Activated T-cell treated with anti-CD3 and anti-CD28 coated beads, Interleukin-2, amount 50 U/mL, for 24 hours (primary cell): ENCODE measurements around the gene ZNF771.

Experiments
- DNase-seq: peaks from one replicate; pipeline ENCODE4 v3.0.0-alpha.2; 2020
- H3K27ac Mint-ChIP-seq: 2 replicates; pipeline ENCODE4 v1.8.0; 2020; ENCODE audit warnings: mild to moderate bottlenecking, mixed read lengths
- H3K27me3 Mint-ChIP-seq: 2 replicates; pipeline ENCODE4 v1.8.0; 2020; ENCODE audit warnings: mixed read lengths
- H3K36me3 Mint-ChIP-seq: 2 replicates; pipeline ENCODE4 v1.8.0; 2020; ENCODE audit warnings: low read depth, mixed read lengths
- H3K4me1 Mint-ChIP-seq: 2 replicates; pipeline ENCODE4 v1.8.0; 2020; ENCODE audit warnings: low read depth, mixed read lengths
- H3K4me3 Mint-ChIP-seq: 2 replicates; pipeline ENCODE4 v1.8.0; 2020; ENCODE audit warnings: mild to moderate bottlenecking, moderate library complexity, mixed read lengths
- H3K9me3 Mint-ChIP-seq: 2 replicates; pipeline ENCODE4 v1.8.0; 2020; ENCODE audit warnings: mixed read lengths

Gene ZNF771

DNA sequence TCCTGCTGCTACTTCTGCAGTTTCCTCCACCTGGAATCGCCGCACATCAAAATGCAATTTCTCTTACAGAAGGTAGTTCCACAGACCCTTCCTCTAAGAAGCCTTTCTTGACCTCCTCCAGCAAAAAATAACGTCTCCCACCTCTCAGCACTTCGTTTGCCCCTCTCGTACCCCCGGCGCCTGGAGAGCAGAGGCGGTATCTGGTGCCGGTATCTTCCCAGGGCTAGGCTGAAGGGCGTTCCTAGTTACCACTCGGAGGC lies 21.9 kb downstream of the ZNF771 start:
- peaks cover 35% of the 10 kb centered on the region for H3K4me1 Mint-ChIP-seq
- no peak overlapping the region for H3K27ac Mint-ChIP-seq
- H3K27me3 Mint-ChIP-seq = no peaks in the 10 kb centered on the region
- H3K36me3 Mint-ChIP-seq = peaks cover 22% of the 10 kb centered on the region
- DNase-seq = no peak
- no peaks in the 10 kb centered on the region for H3K9me3 Mint-ChIP-seq
- no peak overlapping the region for H3K4me3 Mint-ChIP-seq

DNA sequence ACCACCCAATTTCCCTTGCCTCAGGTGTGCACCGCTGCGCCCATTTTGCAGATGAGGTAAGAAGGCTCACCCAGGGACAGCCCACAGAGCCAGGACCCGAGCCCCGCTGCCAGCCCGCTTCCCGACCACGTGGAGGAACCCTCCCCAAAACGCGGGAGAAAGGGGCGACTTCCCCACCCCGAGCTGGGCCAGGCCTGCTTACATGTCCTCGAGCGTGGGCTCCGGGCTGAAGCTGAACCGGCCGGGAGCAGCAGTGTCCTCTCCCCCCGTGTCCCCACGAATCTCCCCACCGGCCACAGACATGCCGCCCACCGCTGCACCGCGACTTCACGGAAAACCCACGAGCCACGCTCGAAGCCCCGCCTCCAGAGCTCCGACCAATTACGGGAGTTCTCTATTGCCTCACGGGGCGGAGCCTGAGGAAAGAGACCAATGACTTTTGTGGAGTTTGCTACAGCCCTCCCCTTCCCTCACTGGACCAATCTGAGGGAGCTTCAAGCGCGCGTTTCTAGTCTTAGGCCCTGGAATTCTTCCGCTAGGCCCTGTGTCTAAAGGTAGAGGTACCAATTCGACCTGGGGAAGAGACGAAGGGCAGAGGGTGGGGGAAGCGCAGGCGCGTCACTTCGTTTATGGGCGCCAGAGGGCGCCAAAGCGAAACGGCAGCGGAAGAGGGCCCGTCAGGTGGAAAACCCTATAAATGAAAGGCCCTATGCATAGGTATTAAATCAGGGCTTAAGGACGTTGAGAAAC lies 22.4 kb downstream of the ZNF771 start, which contains the start of gene DCTPP1:
Gene DCTPP1, minus strand, starts transcription at position 353 of the 750 bp plus-strand sequence. Its CDS starts 50 bp downstream, at position 303.
- Mint-ChIP-seq H3K36me3 (peaks cover 17% of the 10 kb centered on the region), H3K27ac (no peak within 1 kb of the TSS), H3K9me3 (no peaks in the 10 kb centered on the region), H3K27me3 (no peaks in the 10 kb centered on the region), H3K4me3 (no peak within 1 kb of the TSS), H3K4me1 (peaks cover 40% of the 10 kb centered on the region)
- DNase-seq = peak; percentile 94

DNA sequence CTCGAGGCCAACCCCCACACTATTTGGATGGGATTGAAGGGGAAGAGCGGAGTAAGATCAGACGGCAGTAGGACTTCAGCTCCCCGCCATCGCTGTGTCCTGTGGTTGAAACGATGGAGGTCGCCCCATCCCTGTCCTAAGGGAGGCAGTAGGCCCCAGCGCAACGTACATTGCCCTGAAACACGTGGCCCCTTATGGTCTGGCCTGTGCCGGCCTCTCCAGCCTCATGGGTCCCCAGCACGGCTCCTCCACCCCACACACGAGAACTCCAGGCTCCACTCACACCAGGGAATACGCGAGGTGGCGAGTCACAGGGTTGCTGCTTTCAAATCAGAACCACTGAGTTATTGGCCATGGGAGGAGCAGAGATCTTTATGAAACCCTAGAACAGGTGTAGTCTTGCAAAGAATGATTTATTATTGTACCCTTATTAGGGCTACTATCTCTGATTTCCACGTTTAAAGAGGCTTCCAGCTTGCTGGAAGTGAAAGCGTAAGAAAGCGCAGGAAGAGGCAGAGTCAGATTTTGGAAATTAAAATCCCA lies 23.1 kb downstream of the ZNF771 start:
- Mint-ChIP-seq H3K4me1 (peaks cover 43% of the 10 kb centered on the region), H3K36me3 (peaks cover 11% of the 10 kb centered on the region), H3K27ac (no peak overlapping the region), H3K9me3 (no peaks in the 10 kb centered on the region), H3K4me3 (no peak overlapping the region), H3K27me3 (no peaks in the 10 kb centered on the region)
- DNase-seq = no peak

DNA sequence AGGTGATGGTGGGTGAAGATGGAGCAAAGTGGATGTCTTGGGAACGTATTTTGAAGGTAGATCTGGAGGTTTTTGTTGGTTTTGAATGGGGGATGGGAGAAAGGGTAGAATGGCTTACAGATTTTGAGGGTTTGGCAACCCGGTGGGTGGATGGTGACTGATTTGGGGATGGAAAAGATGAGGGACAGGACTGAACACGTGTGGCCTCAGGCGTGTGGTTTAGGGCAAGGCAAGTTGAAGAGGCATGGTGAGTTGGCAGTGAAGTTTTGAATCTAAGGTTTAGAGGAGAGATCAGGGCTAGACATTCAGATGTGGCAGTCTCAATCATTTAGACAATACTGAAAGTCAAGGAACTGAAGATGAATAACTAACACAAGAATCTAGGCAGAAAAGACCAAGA lies 27.4 kb downstream of the ZNF771 start:
- H3K4me3 Mint-ChIP-seq = peak overlapping the region; percentile 13
- no peaks in the 10 kb centered on the region for H3K9me3 Mint-ChIP-seq
- no peaks in the 10 kb centered on the region for H3K36me3 Mint-ChIP-seq
- peak; percentile 67 for DNase-seq
- peaks cover 25% of the 10 kb centered on the region for H3K4me1 Mint-ChIP-seq
- H3K27me3 Mint-ChIP-seq = no peaks in the 10 kb centered on the region
- peak overlapping the region; percentile 84 for H3K27ac Mint-ChIP-seq

DNA sequence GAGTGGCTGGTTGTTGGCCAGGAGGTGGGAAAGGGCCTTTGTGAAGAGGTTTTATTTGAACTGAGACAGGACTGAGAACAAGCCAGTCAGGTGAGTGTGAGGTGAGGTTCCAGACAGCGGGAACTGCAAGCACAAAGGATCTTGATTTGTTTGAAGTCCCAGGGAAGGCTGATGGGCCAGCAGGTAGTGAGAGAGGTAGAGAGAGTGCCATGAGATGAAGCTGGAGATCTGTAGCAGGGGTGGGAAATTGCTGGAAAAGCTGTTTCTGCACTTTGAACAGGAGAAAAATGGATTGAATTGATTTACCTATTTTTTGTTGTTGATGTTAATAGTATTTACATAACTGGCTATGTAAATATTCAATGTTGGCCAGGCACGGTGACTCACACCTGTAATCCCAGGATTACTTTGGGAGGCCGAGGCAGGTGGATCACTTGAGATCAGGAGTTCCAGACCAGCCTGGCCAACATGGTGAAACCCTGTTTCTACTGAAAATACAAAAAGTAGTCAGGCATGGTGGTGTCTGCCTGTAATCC lies 30.2 kb downstream of the ZNF771 start:
- Mint-ChIP-seq H3K9me3 (no peaks in the 10 kb centered on the region), H3K27ac (no peak overlapping the region), H3K27me3 (no peaks in the 10 kb centered on the region), H3K4me1 (peaks cover 26% of the 10 kb centered on the region), H3K36me3 (peaks cover 5% of the 10 kb centered on the region), H3K4me3 (no peak overlapping the region)
- DNase-seq = no peak

DNA sequence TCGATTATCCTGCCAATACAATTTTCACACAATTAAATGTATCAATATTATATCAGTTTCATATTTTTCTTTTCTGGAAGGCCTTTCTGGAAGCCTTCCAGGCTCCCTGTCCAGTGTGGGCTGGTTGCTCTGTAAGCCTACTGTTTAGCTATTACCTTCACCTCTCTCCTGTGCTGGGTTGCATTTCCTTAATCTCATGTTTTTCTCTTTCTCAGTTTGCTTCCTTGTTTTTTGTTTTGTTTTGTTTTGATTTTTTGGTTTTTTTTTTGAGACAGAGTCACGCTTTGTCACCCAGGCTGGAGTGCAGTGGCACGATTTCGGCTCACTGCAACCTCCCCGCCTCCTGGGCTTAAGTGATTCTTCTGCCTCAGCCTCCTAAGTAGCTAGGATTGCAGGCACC lies 31.4 kb downstream of the ZNF771 start:
- H3K9me3 Mint-ChIP-seq = no peaks in the 10 kb centered on the region
- H3K36me3 Mint-ChIP-seq = peaks cover 14% of the 10 kb centered on the region
- no peak overlapping the region for H3K4me3 Mint-ChIP-seq
- no peaks in the 10 kb centered on the region for H3K27me3 Mint-ChIP-seq
- no peak overlapping the region for H3K27ac Mint-ChIP-seq
- no peak for DNase-seq
- H3K4me1 Mint-ChIP-seq = peaks cover 32% of the 10 kb centered on the region

DNA sequence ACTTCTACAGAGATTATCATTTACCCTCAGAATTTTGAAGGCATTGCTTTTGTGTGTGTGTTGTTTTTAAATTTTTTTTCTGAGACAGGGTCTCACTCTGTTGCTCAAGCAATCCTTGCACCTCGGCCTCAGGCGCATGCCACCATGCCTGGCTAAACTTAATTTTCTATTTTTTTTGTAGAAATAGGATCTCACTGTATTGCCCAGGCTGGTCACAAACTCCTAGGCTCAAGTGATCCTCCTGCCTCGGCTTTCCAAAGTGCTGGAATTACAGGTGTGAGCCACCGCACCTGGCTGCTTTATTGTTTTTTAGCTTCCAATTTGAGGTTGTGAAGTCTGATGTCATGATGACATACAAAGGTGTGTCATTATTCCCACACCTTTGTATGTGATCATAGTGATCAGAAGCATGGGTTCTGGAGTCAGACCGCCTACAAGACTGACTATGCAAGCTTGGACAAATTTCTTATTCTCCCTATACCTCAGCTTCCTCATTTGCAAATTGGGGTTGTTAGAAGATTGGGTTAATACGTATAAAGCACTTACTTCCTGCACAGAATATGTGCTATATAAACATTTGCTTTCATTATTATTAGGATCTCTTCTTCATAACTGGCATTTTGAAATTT lies 32.4 kb downstream of the ZNF771 start:
- no peak for DNase-seq
- Mint-ChIP-seq H3K9me3 (no peaks in the 10 kb centered on the region), H3K27ac (no peak overlapping the region), H3K4me1 (peaks cover 32% of the 10 kb centered on the region), H3K36me3 (peaks cover 24% of the 10 kb centered on the region), H3K4me3 (no peak overlapping the region), H3K27me3 (no peaks in the 10 kb centered on the region)

DNA sequence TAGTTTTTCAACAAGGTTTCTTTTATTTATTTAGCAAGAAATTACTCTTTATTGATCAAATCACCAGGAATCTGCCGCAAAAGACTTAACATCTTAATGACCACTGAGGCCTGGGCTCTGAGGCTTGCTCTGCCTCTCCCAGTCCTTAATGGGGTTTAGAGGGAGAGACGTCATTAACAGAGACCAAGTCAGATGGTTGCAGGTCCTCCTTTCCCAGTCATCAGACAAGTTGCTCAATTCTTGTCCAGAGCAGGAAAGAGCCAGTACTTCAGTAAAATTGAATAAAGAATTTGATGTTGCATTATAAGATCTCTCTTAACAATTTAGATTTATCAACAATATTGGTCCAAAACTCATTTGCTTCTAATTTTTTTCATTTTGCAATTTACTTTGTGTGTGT lies 36.2 kb downstream of the ZNF771 start:
- Mint-ChIP-seq H3K4me1 (peaks cover 32% of the 10 kb centered on the region), H3K9me3 (peaks cover 2% of the 10 kb centered on the region), H3K27me3 (no peaks in the 10 kb centered on the region), H3K27ac (peak overlapping the region; percentile 72), H3K4me3 (peak overlapping the region; percentile 90), H3K36me3 (peaks cover 33% of the 10 kb centered on the region)
- no peak for DNase-seq

DNA sequence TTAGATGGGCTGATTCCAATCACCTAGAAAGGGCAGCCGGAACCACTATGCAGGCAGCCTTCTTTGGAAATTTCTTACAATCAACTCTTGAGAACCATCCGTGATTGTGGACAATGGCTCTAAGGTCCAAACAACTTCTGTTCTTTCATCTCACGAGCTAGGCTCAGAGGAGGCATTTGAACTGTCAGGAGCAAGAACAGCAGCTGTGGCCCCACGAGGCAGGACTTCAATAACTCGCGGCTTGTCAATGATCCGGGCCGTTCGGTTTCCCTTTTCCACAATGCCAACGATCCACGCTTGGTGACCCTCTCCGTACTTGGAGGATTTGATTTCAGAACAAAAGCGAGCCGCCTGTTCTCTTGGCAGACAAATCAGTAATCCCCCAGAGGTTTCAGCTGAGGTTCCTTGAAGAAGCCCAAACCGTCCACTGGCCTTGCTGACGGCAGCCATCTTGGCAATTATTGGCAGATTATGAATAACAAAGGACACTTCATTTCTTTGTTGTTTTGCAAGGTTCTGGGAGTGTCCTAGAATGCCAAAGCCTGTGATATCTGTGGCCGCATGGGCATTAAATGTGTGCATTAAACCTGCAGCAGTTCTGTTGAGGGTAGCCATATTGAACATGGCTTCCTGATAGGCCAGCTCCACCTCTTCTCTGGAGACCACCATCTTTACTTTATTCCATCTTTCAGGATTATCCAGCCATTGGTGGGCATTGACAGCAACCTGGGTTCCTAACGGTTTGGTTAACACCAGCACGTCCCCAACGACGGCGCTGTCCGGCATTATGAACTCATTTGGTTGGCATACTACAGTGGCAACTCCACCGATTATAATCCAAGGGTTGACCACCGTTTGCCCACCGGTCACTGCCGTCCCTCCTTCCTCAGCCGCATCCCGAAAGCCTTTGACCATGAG lies 37.1 kb downstream of the ZNF771 start:
- peaks cover 33% of the 10 kb centered on the region for H3K4me1 Mint-ChIP-seq
- H3K36me3 Mint-ChIP-seq = peaks cover 33% of the 10 kb centered on the region
- DNase-seq = no peak
- peak overlapping the region; percentile 90 for H3K4me3 Mint-ChIP-seq
- H3K27ac Mint-ChIP-seq = peak overlapping the region; percentile 90
- H3K27me3 Mint-ChIP-seq = no peaks in the 10 kb centered on the region
- H3K9me3 Mint-ChIP-seq = peaks cover 2% of the 10 kb centered on the region

DNA sequence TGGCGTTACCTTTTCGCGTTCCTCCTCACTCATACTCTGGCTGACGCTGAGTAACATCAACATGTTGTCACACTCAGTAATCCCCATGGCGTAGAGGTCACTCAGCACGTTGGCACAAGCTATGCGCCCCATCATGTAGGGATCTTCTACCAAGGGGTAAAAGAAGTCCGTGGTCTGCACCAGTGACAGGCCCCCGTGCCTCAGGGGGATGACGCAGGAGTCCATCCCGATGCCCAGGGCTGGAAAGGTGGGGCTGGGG lies 37.7 kb downstream of the ZNF771 start:
- Mint-ChIP-seq H3K9me3 (peaks cover 2% of the 10 kb centered on the region), H3K4me1 (peaks cover 36% of the 10 kb centered on the region), H3K27me3 (no peaks in the 10 kb centered on the region), H3K4me3 (peak overlapping the region; percentile 90), H3K27ac (peak overlapping the region; percentile 90), H3K36me3 (peaks cover 33% of the 10 kb centered on the region)
- no peak for DNase-seq

DNA sequence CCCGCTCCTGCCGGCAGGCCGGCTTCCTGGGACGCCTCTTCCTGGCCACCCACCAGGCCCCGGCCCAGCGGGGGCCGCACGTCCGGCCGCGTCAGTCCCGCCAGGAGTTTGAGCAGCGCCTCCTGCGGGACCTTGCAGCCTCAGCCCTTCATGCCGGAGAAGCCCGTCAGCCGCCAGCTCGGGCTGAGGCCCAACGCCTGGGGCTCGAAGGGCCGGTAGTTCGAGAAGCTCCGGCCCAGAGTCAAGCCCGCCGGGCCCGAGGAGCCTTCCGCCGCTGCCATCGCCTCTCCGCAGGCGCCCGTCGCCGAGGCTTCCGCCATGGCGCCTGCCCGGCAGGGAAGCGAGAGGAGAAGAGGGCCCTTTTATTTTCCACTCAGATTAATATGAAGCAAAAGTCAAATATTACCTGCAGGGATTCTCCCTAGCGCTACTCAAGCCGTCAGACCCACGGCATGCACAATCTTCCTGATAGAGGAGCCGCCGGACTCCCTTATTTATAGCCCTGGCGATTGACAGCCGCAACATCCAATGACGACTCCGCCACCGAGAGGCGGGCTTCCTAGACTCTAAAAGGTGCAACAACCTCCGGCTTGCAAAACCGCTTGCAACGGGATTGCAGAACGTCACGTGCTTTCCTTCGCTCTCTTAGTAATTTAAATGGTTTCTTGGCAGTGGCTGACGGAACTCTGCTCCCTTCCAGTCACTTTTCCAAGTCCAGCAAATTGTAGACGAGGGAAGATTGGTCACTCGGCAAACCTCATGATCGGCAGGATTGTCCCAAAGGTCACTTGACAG lies 38.2 kb downstream of the ZNF771 start, which contains the start of gene SEPHS2:
Gene SEPHS2, minus strand, starts transcription at position 467 of the 795 bp plus-strand sequence. Its CDS starts 147 bp downstream, at position 320.
- H3K4me1 Mint-ChIP-seq = peaks cover 41% of the 10 kb centered on the region
- H3K27me3 Mint-ChIP-seq = no peaks in the 10 kb centered on the region
- peaks cover 33% of the 10 kb centered on the region for H3K36me3 Mint-ChIP-seq
- peak within 1 kb of the TSS; percentile 90 for H3K4me3 Mint-ChIP-seq
- H3K27ac Mint-ChIP-seq = peak within 1 kb of the TSS; percentile 95
- peak; percentile 98 for DNase-seq
- peaks cover 2% of the 10 kb centered on the region for H3K9me3 Mint-ChIP-seq

DNA sequence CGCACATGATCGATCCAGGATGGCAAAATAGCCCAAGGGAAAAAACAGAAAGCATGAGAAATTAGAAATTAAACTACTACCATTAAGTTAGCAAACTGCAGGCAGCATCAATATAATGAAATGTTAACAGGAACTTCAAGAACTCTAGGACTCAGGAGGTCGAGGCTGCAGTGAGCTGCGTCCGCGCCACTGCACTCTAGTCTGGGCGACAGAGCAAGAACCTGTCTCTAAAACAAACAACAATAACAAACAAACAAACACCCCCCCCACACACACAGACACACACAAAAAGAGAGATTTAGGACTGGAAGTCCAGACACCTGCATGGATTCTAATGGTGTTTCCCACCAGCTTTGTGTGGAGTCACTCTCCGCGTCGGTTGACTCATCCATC lies 38.8 kb downstream of the ZNF771 start:
- H3K27ac Mint-ChIP-seq = peak overlapping the region; percentile 95
- DNase-seq = no peak
- peaks cover 45% of the 10 kb centered on the region for H3K4me1 Mint-ChIP-seq
- H3K4me3 Mint-ChIP-seq = peak overlapping the region; percentile 90
- H3K27me3 Mint-ChIP-seq = no peaks in the 10 kb centered on the region
- H3K36me3 Mint-ChIP-seq = peaks cover 33% of the 10 kb centered on the region
- H3K9me3 Mint-ChIP-seq = peaks cover 2% of the 10 kb centered on the region

DNA sequence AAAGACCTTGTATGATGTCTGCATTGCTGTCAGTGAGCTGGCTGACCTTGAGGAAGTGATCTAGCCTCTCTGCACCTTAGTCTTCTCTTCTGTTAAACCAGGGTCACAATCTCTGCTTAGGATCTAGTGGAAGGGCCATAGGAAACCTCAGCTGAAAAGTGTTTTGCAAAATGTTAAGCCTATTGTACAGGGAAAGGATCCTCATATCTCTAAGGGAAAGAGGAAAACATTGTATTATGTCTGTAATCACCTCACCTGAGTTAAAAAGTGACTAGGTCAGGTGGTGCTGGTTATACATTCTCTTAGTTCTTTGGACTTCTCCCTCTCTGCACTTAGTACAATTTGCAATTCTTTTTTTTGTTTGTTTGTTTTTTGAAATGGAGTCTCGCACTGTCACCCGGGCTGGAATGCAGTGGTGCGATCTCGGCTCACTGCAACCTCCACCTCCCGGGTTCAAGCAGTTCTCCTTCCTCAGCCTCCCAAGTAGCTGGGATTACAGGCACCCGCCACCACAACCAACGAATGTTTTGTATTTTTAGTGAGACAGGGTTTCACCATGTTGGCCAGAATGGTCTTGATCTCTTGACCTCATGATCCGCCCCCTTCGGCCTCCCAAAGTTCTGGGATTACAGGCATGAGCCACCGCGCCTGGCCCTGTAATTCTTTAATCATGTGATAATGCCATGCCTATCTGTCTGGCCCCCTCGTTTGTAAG lies 40.3 kb downstream of the ZNF771 start:
- Mint-ChIP-seq H3K4me3 (no peak overlapping the region), H3K9me3 (peaks cover 2% of the 10 kb centered on the region), H3K4me1 (peaks cover 50% of the 10 kb centered on the region), H3K27ac (no peak overlapping the region), H3K27me3 (no peaks in the 10 kb centered on the region), H3K36me3 (peaks cover 29% of the 10 kb centered on the region)
- DNase-seq = no peak
